SU-DHL-6 (cell line): ENCODE measurements around the gene TLR7.

ENCODE experiments used
- EZH2phosphoT487 ChIP-seq: fragments of 200-600 bp; sonication (generic), shearing (Covaris generic); conservative IDR thresholded peaks from 2 replicates; pipeline ENCODE4 v1.6.1; 2018; ENCODE audit warnings: mild to moderate bottlenecking, antibody characterized with exemption, low read length, moderate library complexity, mixed read lengths
- TF ChIP-seq, protein P1 (sequence below): fragments of 200-600 bp; sonication (generic); IDR thresholded peaks from one replicate; pipeline ENCODE4 v1.5.1; 2017; ENCODE audit warnings: antibody characterized with exemption, mild to moderate bottlenecking, low read length, moderate library complexity; ENCODE audit not compliant: insufficient read depth, poor library complexity, severe bottlenecking

DNA sequence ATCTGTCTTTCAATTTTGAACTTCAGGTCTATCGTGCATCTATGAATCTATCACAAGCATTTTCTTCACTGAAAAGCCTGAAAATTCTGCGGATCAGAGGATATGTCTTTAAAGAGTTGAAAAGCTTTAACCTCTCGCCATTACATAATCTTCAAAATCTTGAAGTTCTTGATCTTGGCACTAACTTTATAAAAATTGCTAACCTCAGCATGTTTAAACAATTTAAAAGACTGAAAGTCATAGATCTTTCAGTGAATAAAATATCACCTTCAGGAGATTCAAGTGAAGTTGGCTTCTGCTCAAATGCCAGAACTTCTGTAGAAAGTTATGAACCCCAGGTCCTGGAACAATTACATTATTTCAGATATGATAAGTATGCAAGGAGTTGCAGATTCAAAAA, 19.7 kb downstream of the TLR7 start:
- TF ChIP-seq, protein P1, sequence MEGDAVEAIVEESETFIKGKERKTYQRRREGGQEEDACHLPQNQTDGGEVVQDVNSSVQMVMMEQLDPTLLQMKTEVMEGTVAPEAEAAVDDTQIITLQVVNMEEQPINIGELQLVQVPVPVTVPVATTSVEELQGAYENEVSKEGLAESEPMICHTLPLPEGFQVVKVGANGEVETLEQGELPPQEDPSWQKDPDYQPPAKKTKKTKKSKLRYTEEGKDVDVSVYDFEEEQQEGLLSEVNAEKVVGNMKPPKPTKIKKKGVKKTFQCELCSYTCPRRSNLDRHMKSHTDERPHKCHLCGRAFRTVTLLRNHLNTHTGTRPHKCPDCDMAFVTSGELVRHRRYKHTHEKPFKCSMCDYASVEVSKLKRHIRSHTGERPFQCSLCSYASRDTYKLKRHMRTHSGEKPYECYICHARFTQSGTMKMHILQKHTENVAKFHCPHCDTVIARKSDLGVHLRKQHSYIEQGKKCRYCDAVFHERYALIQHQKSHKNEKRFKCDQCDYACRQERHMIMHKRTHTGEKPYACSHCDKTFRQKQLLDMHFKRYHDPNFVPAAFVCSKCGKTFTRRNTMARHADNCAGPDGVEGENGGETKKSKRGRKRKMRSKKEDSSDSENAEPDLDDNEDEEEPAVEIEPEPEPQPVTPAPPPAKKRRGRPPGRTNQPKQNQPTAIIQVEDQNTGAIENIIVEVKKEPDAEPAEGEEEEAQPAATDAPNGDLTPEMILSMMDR, result no peak
- no peak for TF ChIP-seq EZH2phosphoT487
